NCI-H526 (cell line): ENCODE data around the gene FRRS1L.

ENCODE experiments used
- DNase-seq, 2 experiments: peaks; one replicate each; lab custom pipeline; 2025; lab: John Stamatoyannopoulos, UW

The FRRS1L gene

DNA sequence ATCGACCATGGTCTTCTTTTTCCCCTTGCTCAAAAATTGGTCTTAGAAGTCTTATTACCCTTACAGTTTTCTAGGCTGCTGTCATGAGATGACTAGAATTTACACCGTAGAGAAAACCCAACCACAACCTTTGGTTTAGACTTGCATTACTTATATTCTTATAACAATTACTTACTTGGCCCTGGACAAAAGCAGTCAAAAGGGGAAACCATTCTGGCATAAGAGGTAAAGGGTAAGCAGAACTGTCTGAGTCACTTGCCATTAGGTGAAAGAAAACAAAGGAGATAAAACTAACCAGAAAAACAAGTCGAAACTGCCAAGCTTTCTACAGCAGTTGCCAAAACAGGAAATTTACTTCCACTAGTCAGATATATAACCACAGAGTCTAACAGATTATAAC, 65.2 kb downstream of the FRRS1L start:
- no peak for DNase-seq

DNA sequence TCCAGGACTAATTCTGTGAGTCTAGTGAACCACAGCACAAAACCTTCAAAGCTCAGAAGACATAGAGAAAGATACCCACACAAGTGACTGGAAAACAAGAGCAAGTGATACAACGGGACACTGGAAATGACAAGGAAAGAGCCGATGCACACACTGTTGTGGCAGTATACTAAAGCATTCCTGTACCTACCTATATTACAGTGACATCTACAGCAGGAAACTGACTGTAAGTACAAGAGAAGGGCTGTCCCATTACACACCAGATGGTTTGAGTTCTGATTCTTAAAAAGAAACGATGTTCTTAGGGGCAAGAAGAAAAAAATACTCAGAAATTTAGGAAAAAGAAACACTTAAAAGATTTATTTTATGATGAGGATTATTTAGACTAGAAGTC, 65.8 kb downstream of the FRRS1L start:
- no peak for DNase-seq

DNA sequence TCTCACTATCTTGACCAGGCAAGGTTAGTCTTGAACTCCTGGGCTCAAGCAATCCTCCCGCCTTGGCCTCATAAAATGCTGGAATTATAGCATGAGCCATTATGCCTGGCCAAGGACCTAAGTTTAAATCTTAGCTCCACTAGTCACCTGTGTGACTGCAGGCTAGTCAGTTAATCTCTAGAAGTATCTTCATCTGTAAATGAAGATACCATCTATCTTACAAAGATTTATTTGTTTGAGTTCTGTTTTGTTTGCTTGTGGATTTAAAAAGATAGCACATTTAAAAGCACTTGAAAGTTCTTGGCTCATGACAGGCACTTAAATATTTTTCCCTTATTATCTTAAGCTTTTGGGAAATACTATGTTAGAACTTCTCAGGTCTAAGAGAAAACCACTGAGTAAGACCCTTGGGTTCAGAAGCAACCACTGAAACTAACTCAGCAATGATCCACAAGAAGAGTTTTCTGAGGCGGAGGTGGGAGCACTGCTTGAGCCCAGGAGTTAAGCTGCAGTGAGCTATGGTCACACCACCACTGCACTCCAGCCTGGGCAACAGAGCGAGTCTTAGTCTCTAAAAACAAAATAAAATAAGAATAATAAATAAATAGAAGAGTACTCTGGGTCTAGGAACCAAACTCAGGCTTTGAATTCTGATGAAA, 66.4 kb downstream of the FRRS1L start:
- no peak for DNase-seq

- DNase-seq: no peak
Observed at GRCh38 chr9:109098960-109099308, 68.1 kb downstream of the FRRS1L start.

- DNase-seq: no peak
Observed at GRCh38 chr9:109098171-109098959, 68.7 kb downstream of the FRRS1L start.

- no peak for DNase-seq
Observed at GRCh38 chr9:109097146-109097545, 69.9 kb downstream of the FRRS1L start.

GRCh38 chr9:109095321-109095720, 71.7 kb downstream of the FRRS1L start:
- DNase-seq: no peak

GRCh38 chr9:109094268-109094667, 72.8 kb downstream of the FRRS1L start:
- DNase-seq: no peak

DNA sequence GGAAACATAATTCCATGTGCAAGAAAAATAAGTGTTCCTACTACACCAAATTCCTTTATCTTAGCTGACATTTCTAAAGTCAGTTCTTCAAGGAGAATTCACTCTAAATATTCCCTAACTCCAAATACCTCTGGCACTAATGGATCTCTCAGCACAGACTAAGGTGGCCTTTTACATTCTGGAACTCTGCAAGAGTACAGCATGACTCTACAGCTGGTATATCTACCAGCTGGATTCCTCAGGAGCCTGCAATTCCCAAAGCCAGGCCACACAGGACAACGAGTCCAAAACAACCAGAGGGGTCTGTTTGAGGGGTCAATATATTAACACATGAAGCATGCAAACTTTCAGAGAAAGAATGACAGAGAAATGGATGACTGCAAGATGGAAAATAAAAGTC, 74.5 kb downstream of the FRRS1L start:
- no peak for DNase-seq

DNA sequence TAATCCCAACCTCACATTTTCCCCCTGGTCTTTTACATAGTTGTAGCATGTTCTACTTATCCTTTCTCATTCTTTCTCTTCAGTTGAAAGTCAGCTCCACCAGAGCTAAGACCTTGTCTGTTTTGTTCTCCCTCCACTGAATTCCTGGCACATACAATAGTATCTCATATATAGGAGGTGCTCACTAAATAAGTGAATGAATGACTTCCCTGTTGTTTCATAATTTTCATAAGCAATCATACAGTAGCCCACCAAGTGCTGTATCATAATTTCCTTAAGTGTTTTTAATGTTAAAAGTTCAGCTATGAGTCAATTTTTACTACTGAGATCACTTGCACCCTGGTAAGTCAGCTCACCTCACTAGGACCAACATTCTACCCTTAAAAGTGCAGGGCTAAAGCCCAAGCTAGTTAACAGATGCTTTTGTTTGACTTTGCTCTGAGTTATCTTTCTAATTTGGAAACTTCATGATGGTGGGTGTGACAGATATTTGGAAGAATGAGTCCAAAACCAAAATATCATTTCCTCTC, 74.9 kb downstream of the FRRS1L start:
- DNase-seq: no peak

DNA sequence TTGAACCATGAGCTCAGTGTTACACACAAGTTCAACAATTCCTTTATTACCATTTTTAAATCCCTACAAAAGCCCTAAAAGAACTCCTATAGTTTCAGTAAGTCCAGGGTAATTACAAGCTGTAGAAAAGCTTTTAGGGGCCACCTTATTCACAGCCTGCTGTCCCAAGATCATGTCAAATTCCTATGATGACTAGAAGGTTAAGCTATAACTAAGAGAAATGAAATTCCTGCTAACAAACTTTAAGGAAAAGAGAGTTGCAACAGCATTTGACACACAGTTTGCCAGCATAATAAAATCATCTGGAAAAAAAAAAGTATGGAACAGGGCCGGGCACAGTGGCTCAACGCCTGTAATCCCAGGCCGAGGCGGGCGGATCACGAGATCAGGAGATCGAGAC, 78.8 kb downstream of the FRRS1L start:
- DNase-seq: no peak

- DNase-seq: no peak
Observed at GRCh38 chr9:109087795-109088194, 79.3 kb downstream of the FRRS1L start.

- no peak for DNase-seq
Observed at GRCh38 chr9:109086221-109086620, 80.8 kb downstream of the FRRS1L start.

DNA sequence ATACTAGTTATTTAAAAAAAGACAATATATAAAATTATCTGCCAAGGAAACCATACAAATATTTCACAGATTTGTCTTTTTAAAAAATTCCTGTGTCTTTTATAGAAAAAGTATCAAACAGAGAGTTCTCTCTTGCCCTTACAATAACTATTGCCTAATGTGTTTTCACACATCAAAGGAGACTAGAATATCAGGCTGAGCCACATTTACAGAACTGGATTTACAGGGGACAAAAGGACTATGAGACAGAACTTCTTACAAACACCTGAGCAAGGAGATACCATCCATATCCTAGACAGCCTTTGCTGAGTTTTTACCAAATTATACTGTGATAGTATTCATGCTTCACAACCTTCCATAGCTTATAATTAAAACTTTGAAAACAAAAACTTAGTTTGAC, 81.5 kb downstream of the FRRS1L start:
- no peak for DNase-seq

GRCh38 chr9:109083813-109084405, 83.1 kb downstream of the FRRS1L start:
- DNase-seq: no peak

- DNase-seq: no peak
Observed at GRCh38 chr9:109083141-109083540, 83.9 kb downstream of the FRRS1L start.

DNA sequence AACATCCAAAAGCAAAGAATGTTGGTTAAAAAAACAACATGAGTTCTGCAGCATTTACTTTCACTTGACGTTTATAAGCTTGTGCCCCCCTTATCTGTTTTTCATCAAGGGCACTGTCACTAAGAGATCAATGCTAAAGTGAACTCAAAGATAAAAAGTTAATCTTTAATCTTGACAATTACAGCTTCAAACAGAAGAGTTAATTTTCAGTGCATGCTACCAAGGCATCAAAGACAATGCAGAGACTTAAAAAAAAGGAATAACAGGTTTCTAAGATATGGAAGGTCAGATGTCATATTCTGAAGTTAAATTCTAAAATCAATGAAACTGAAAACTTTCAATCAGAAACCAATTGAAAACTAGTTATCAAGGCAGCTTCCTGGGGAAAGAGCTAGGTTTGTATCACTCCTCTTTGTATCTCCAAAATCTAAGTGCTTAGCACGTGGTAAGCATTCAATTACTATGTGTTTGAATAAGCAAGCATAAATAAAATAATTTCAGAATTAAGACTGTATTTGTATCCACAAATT, 84.9 kb downstream of the FRRS1L start:
- no peak for DNase-seq
